Right lobe of liver (tissue), 4 donors: ENCODE results near the gene ADGRE1.

ENCODE experiments used
- POLR2A ChIP-seq: fragments of 450-650 bp; IDR thresholded peaks from one replicate; pipeline ENCODE4 v1.6.1; 2017; ENCODE audit warnings: antibody characterized with exemption, mild to moderate bottlenecking
- TF ChIP-seq, protein P1 (sequence below), 4 donors: fragments of 200-600 bp in 3 of 4; fragments of 450-650 bp in 1 of 4; IDR thresholded peaks; one replicate each; pipeline versions ENCODE4 v1.5.1 to v1.8.0; 2016 to 2022; ENCODE audit warnings: antibody characterized with exemption in 4 of 4, mild to moderate bottlenecking in 2 of 4
- donor health status: DM: no; HTN: no; CAD: no.
- donor health status: DM: no; HTN: no; CAD: no.
- donor health status: DM: no; HTN: yes; CAD: no.

DNA sequence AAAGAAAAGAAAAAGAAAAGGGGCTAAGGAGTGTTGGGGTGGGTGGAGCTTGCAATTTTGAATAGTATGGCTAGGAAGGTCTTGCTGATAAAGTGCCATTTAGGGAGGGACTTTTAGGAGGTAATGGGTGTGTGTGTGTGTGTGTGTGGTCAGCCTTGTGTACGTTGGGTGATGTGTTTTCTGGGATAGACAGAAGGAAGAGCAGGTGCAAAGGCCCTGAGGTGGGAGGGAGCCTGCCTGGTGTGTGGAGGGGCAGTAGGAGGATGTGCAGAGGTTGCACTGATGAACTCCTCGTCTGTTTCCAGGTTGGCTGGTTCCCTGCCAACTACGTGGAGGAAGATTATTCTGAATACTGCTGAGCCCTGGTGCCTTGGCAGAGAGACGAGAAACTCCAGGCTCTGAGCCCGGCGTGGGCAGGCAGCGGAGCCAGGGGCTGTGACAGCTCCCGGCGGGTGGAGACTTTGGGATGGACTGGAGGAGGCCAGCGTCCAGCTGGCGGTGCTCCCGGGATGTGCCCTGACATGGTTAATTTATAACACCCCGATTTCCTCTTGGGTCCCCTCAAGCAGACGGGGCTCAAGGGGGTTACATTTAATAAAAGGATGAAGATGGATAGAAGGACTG lies 30.5 kb upstream of the ADGRE1 start:
- TF ChIP-seq, protein P1, sequence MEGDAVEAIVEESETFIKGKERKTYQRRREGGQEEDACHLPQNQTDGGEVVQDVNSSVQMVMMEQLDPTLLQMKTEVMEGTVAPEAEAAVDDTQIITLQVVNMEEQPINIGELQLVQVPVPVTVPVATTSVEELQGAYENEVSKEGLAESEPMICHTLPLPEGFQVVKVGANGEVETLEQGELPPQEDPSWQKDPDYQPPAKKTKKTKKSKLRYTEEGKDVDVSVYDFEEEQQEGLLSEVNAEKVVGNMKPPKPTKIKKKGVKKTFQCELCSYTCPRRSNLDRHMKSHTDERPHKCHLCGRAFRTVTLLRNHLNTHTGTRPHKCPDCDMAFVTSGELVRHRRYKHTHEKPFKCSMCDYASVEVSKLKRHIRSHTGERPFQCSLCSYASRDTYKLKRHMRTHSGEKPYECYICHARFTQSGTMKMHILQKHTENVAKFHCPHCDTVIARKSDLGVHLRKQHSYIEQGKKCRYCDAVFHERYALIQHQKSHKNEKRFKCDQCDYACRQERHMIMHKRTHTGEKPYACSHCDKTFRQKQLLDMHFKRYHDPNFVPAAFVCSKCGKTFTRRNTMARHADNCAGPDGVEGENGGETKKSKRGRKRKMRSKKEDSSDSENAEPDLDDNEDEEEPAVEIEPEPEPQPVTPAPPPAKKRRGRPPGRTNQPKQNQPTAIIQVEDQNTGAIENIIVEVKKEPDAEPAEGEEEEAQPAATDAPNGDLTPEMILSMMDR (IDR thresholded peaks at IDR 0.05): no peak
- no peak for TF ChIP-seq POLR2A
